Cardiac fibroblast (primary cell): Measurements from ENCODE around the gene SLITRK1.

Experiments used
- DNase-seq, 2 donors: peaks; one replicate each; pipeline versions ENCODE4 v3.0.0 to v3.0.0-alpha.2; 2010; ENCODE audit warnings: low read depth in 2 of 2
- H3K4me3 ChIP-seq, 2 donors: replicated peaks in 1 of 2; 1 replicate in 1 of 2; 2 replicates in 1 of 2; pipeline ENCODE4 v1.5.1; 2011; ENCODE audit warnings: low read depth in 2 of 2, low read length in 2 of 2, mild to moderate bottlenecking in 2 of 2, moderate library complexity in 1 of 2
- TF ChIP-seq, protein P1 (sequence below): IDR thresholded peaks from one replicate; pipeline ENCODE4 v1.5.1; 2011; ENCODE audit warnings: low read depth, mild to moderate bottlenecking, low read length, inconsistent platforms

The SLITRK1 gene

DNA sequence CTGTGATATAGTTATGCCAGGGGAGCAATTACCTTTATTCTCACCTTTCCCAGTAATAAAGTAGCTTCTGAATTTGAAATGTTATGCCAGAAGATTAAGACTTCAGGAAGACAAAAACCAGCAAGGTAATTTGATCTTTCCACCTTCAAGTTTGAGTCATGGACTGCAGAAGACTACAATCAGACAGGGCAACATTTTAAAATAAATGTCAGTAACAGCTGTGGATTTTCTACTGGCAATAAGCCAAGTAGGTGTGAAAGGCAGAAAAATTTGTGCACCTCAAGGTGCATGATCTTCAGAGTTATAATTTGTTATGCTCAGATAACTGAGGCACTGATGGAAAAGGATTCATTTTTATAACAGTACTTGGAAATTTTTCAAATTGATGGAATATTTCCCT is 54.9 kb downstream of the SLITRK1 start:
- TF ChIP-seq, protein P1, sequence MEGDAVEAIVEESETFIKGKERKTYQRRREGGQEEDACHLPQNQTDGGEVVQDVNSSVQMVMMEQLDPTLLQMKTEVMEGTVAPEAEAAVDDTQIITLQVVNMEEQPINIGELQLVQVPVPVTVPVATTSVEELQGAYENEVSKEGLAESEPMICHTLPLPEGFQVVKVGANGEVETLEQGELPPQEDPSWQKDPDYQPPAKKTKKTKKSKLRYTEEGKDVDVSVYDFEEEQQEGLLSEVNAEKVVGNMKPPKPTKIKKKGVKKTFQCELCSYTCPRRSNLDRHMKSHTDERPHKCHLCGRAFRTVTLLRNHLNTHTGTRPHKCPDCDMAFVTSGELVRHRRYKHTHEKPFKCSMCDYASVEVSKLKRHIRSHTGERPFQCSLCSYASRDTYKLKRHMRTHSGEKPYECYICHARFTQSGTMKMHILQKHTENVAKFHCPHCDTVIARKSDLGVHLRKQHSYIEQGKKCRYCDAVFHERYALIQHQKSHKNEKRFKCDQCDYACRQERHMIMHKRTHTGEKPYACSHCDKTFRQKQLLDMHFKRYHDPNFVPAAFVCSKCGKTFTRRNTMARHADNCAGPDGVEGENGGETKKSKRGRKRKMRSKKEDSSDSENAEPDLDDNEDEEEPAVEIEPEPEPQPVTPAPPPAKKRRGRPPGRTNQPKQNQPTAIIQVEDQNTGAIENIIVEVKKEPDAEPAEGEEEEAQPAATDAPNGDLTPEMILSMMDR, result no peak
- no peak overlapping the region for H3K4me3 ChIP-seq
- no peak for DNase-seq
